NCI-H1105 treated with DMSO at 0.1 percent for 48 hours (cell line): ENCODE results near the gene NR1H2.
A peak's percentile ranks its signal among the peaks of the same experiment; 100 is the strongest.

ENCODE experiments used
- DNase-seq: peaks from one replicate; lab custom pipeline; 2025; lab: John Stamatoyannopoulos, UW

The NR1H2 gene

DNA sequence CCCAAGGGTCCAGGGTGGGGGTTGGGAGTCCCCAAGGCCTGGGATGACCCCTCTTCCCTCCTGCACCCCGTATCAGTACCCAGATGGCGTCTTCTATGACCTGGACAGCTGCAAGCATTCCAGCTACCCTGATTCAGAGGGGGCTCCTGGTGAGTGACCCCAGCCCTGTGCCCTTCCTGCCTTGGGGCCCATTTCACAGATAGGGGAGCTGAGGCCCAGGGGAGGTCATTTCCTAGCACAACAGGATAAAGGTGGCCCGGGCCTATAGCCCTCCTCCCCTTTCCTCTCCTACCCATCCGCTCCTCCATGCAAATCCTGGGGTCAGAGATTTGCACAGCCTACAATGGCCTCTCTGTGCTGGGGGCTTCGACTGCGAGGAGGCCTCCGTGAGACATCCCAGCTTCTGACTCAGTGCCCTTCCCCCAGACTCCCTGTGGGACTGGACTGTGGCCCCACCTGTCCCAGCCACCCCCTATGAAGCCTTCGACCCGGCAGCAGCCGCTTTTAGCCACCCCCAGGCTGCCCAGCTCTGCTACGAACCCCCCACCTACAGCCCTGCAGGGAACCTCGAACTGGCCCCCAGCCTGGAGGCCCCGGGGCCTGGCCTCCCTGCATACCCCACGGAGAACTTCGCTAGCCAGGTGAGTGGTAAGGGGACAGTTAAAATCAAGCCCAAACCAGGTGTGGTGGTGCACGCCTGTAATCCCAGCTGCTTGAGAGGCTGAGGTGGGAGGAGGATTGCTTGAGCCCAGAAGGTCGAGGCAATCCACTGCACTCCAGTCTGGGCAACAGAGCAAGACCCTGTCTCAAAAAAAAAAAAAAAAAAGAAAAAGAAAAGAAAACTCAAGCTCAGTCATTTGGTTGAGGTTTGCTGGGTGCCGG, 46.4 kb downstream of the NR1H2 start:
- DNase-seq: no peak

DNA sequence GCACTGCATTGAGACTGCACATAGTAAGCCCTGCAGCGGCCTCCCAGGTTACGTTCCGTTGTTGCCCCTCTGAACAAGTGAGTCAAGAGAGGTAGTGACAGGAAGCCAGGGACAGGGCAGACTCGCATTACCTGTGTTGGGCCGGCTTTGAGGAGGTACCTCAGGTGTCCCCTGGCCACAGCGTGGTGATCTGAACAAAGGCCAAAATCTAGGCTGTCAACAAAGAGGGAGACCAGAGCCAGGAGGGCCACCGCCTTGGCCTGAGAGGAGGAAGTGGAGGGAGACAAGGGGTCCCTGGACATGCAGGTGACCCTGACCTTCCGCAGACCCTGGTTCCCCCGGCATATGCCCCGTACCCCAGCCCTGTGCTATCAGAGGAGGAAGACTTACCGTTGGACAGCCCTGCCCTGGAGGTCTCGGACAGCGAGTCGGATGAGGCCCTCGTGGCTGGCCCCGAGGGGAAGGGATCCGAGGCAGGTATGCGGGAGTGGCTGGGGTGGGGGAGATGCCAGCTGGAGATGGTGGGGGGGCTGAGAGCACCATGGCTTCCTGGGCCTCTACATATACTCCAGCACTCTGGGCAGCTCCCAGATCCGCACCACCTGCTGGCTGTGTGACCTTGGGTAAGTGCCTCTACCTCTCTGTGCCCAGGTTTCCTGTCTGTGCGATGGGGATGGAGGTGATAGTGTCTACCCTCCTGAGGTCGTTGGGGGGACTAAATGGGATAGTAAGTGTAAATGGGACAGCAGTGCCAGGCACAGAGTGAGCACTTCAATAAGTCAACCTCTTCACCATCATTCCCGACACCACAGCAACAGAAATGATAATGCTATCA, 47.2 kb downstream of the NR1H2 start:
- no peak for DNase-seq

- DNase-seq: no peak
Observed at GRCh38 chr19:50425581-50425980, 49.3 kb downstream of the NR1H2 start.

DNA sequence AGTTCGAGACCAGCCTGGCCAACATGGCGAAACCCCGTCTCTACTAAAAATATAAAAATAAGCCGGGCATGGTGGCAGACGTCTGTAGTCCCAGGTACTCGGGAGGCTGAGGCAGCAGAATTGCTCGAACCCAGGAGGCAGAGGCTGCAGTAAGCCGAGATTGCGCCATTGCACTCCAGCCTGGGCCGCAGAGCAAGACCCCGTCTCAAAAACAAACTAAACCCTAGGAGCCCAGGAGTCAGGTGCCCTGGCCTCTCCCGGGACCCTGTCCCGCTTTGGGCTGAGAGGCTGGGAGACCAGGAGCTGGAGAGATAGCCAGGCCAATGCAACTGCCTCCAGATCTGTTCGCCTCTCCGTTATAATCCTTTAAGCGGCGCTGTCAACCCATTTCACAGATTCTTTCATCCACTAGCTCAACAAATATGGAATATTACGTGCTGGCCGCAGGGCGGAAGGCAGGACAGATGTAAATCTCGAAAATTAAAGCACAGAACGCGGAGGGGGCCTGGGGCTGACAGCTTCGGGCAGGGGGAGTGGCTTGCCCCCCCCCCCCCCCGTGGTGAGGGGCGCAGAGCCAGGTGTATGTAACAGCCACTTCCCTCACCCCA, 51.2 kb downstream of the NR1H2 start:
- DNase-seq: no peak

DNA sequence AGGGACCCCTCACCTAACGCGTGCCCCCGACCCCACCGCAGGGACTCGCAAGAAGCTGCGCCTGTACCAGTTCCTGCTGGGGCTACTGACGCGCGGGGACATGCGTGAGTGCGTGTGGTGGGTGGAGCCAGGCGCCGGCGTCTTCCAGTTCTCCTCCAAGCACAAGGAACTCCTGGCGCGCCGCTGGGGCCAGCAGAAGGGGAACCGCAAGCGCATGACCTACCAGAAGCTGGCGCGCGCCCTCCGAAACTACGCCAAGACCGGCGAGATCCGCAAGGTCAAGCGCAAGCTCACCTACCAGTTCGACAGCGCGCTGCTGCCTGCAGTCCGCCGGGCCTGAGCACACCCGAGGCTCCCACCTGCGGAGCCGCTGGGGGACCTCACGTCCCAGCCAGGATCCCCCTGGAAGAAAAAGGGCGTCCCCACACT, 51.8 kb downstream of the NR1H2 start:
- no peak for DNase-seq

GRCh38 chr19:50428772-50429463, 52.7 kb downstream of the NR1H2 start:
- DNase-seq: no peak

- no peak for DNase-seq
Observed at GRCh38 chr19:50430888-50431342, 54.7 kb downstream of the NR1H2 start.

GRCh38 chr19:50431343-50432220, 55.3 kb downstream of the NR1H2 start:
- DNase-seq: peak; percentile 72

GRCh38 chr19:50432221-50433028, 56.2 kb downstream of the NR1H2 start, which contains the start of gene MYBPC2:
MYBPC2 (plus strand) TSS chr19:50432892; CDS start chr19:50432954, 62 bp downstream.
- DNase-seq: peak; percentile 18
